Neural progenitor cell (in vitro differentiated cells): Measurements from ENCODE around the gene C9orf50. TPM values are rescaled to one million over a fixed set of nuclear protein-coding genes. Genes with fewer than 3 reads are reported as not detected.

Source experiments
- DNase-seq: peaks from one replicate; pipeline ENCODE4 v3.0.0-alpha.2; 2016; ENCODE audit warnings: low spot score
- H2AFZ ChIP-seq: fragments of 200-600 bp; sonication (generic); replicated peaks from 2 replicates; pipeline ENCODE4 v1.6.1; 2016; ENCODE audit warnings: antibody characterized with exemption
- H3F3A ChIP-seq: fragments of 200-600 bp; sonication (generic); 2 replicates; pipeline ENCODE4 v1.6.1; 2016; ENCODE audit warnings: antibody characterized with exemption, low read depth
- H3K27ac ChIP-seq: fragments of 200-600 bp; sonication (generic); 2 replicates; pipeline ENCODE4 v1.5.1; 2016; ENCODE audit warnings: mild to moderate bottlenecking
- H3K27me3 ChIP-seq: fragments of 200-600 bp; sonication (generic); 2 replicates; pipeline ENCODE4 v1.6.1; 2016; ENCODE audit warnings: mild to moderate bottlenecking, moderate library complexity
- H3K36me3 ChIP-seq: fragments of 200-600 bp; sonication (generic); 2 replicates; pipeline ENCODE4 v1.5.1; 2016
- H3K4me1 ChIP-seq: fragments of 200-600 bp; sonication (generic); 2 replicates; pipeline ENCODE4 v1.6.1; 2016; ENCODE audit warnings: mixed run types
- H3K4me2 ChIP-seq: fragments of 200-600 bp; sonication (generic); 2 replicates; pipeline ENCODE4 v1.6.1; 2016
- H3K4me3 ChIP-seq: fragments of 200-600 bp; sonication (generic); 2 replicates; pipeline ENCODE4 v1.5.1; 2016
- H3K79me2 ChIP-seq: fragments of 200-600 bp; sonication (generic); 2 replicates; pipeline ENCODE4 v1.6.1; 2016; ENCODE audit warnings: low read depth
- H3K9ac ChIP-seq: fragments of 200-600 bp; sonication (generic); 2 replicates; pipeline ENCODE4 v1.6.1; 2016
- H3K9me3 ChIP-seq: fragments of 200-600 bp; sonication (generic); 2 replicates; pipeline ENCODE4 v1.5.1; 2016; ENCODE audit warnings: low read depth
- H4K20me1 ChIP-seq: fragments of 200-600 bp; sonication (generic); 2 replicates; pipeline ENCODE4 v1.6.1; 2016; ENCODE audit warnings: low read depth
- H3K27ac Mint-ChIP-seq: 3 replicates; pipeline ENCODE4 v1.8.0; 2021; ENCODE audit warnings: mixed read lengths
- H3K27me3 Mint-ChIP-seq: 2 replicates; pipeline ENCODE4 v1.8.0; 2022; ENCODE audit warnings: low read depth, mild to moderate bottlenecking, inconsistent platforms, moderate library complexity, mixed read lengths; ENCODE audit not compliant: insufficient read depth
- H3K36me3 Mint-ChIP-seq: 3 replicates; pipeline ENCODE4 v1.8.0; 2021; ENCODE audit warnings: mixed read lengths
- H3K4me1 Mint-ChIP-seq: 3 replicates; pipeline ENCODE4 v1.8.0; 2021; ENCODE audit warnings: mixed read lengths
- H3K4me3 Mint-ChIP-seq: 3 replicates; pipeline ENCODE4 v1.8.0; 2021; ENCODE audit warnings: mild to moderate bottlenecking, moderate library complexity, mixed read lengths
- H3K9me3 Mint-ChIP-seq: 3 replicates; pipeline ENCODE4 v1.8.0; 2020; ENCODE audit warnings: mixed read lengths
- CTCF ChIP-seq: fragments of 200-600 bp; sonication (generic); IDR thresholded peaks from 2 replicates; pipeline ENCODE4 v1.5.1; 2017; ENCODE audit warnings: antibody characterized with exemption, mild to moderate bottlenecking
- EZH2 ChIP-seq: fragments of 200-600 bp; sonication (generic); IDR thresholded peaks from 2 replicates; pipeline ENCODE4 v1.6.1; 2017; ENCODE audit warnings: antibody characterized with exemption, mild to moderate bottlenecking, moderate library complexity
- EZH2phosphoT487 ChIP-seq: fragments of 200-600 bp; sonication (generic); IDR thresholded peaks from 2 replicates; pipeline ENCODE4 v1.6.1; 2017; ENCODE audit warnings: antibody characterized with exemption
- total RNA-seq: library from RNA; depleted of rRNA; stranded (reverse); fragments of >200 nt; gene quantifications from 2 replicates; pipeline ENCODE4 v1.2.3, GENCODE V29; 2015; ENCODE audit warnings: low replicate concordance

C9orf50 gene
- total RNA-seq, 1 donor from 2014 or later = not detected

- no peak overlapping the region for H2AFZ ChIP-seq
- peaks cover 23% of the 10 kb centered on the region for H3F3A ChIP-seq
- no peak overlapping the region for H3K4me2 ChIP-seq
- peaks cover 50% of the 10 kb centered on the region for H3K4me1 Mint-ChIP-seq
- no peak overlapping the region for H3K9ac ChIP-seq
- H3K79me2 ChIP-seq = no peaks in the 10 kb centered on the region
- H3K9me3 Mint-ChIP-seq = peaks cover 7% of the 10 kb centered on the region
- no peaks in the 10 kb centered on the region for H3K27me3 ChIP-seq
- TF ChIP-seq CTCF (no peak), EZH2phosphoT487 (no peak), EZH2 (no peak)
- H3K27ac Mint-ChIP-seq = peak overlapping the region; percentile 77
- H3K4me3 Mint-ChIP-seq = no peak overlapping the region
- no peaks in the 10 kb centered on the region for H3K9me3 ChIP-seq
- H4K20me1 ChIP-seq = no peaks in the 10 kb centered on the region
- peaks cover 16% of the 10 kb centered on the region for H3K27me3 Mint-ChIP-seq
- no peak overlapping the region for H3K27ac ChIP-seq
- H3K36me3 ChIP-seq = no peaks in the 10 kb centered on the region
- DNase-seq = no peak
- H3K4me3 ChIP-seq = no peak overlapping the region
- H3K4me1 ChIP-seq = peaks cover 14% of the 10 kb centered on the region
- H3K36me3 Mint-ChIP-seq = no peaks in the 10 kb centered on the region
These were observed 46.9 kb downstream of the C9orf50 start for GRCh38 chr9:129573977-129574376.

- Histone ChIP-seq H3K4me2 (no peak overlapping the region), H4K20me1 (no peaks in the 10 kb centered on the region), H3K36me3 (no peaks in the 10 kb centered on the region), H3K4me1 (peaks cover 13% of the 10 kb centered on the region), H3F3A (peaks cover 29% of the 10 kb centered on the region), H3K4me3 (no peak overlapping the region), H3K79me2 (no peaks in the 10 kb centered on the region), H3K27me3 (no peaks in the 10 kb centered on the region), H2AFZ (no peak overlapping the region), H3K9me3 (no peaks in the 10 kb centered on the region), H3K9ac (no peak overlapping the region), H3K27ac (no peak overlapping the region)
- H3K27ac Mint-ChIP-seq = peak overlapping the region; percentile 69
- H3K36me3 Mint-ChIP-seq = no peaks in the 10 kb centered on the region
- DNase-seq = no peak
- peaks cover 46% of the 10 kb centered on the region for H3K4me1 Mint-ChIP-seq
- peaks cover 13% of the 10 kb centered on the region for H3K27me3 Mint-ChIP-seq
- no peak overlapping the region for H3K4me3 Mint-ChIP-seq
- H3K9me3 Mint-ChIP-seq = peaks cover 7% of the 10 kb centered on the region
- TF ChIP-seq CTCF (no peak), EZH2phosphoT487 (no peak), EZH2 (no peak)
These were observed 48.4 kb downstream of the C9orf50 start for GRCh38 chr9:129572517-129572916.

- Histone ChIP-seq H3K27me3 (no peaks in the 10 kb centered on the region), H3K4me1 (peaks cover 15% of the 10 kb centered on the region), H4K20me1 (no peaks in the 10 kb centered on the region), H2AFZ (no peak overlapping the region), H3K27ac (no peak overlapping the region), H3K9ac (no peak overlapping the region), H3K4me3 (no peak overlapping the region), H3F3A (peaks cover 29% of the 10 kb centered on the region), H3K79me2 (no peaks in the 10 kb centered on the region), H3K36me3 (no peaks in the 10 kb centered on the region), H3K9me3 (no peaks in the 10 kb centered on the region), H3K4me2 (no peak overlapping the region)
- H3K4me1 Mint-ChIP-seq = peaks cover 51% of the 10 kb centered on the region
- H3K27ac Mint-ChIP-seq = peak overlapping the region; percentile 26
- DNase-seq = no peak
- no peaks in the 10 kb centered on the region for H3K36me3 Mint-ChIP-seq
- peaks cover 7% of the 10 kb centered on the region for H3K9me3 Mint-ChIP-seq
- peaks cover 12% of the 10 kb centered on the region for H3K27me3 Mint-ChIP-seq
- H3K4me3 Mint-ChIP-seq = peak overlapping the region; percentile 64
- TF ChIP-seq EZH2phosphoT487 (no peak), CTCF (no peak), EZH2 (no peak)
These were observed 48.9 kb downstream of the C9orf50 start for GRCh38 chr9:129572052-129572425.
